Measurements from ENCODE around the gene C1orf198. TPM values are rescaled to one million over a fixed set of nuclear protein-coding genes. Genes with fewer than 3 reads are reported as not detected.

The C1orf198 gene
- polyA plus RNA-seq, 3 donors, result 1.3 to 2.7 (median 1.6) TPM

DNA sequence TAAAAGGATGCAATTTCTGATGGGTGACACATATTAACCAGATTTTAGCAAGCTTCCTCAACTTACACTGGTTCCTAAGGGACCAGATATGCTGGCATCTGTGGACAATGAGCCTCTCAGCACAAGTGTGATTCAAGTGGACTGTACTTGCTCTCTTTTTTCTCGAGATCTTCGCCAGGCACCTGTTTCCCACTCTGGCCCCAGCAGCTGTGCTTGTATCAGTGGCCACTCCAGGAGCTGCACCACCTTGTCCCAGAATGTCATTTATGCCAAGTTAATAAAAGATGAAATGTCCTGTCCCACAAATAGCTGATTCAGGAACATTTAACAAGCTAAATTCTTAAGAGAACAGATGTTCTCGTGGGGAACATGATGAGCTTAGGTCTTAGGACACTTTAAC lies 14.6 kb downstream of the C1orf198 start:
- intact Hi-C loops (cut with micrococcal nuclease), result no loop called here
- Histone ChIP-seq H3K4me1 (ENCODE audit: control insufficient read depth in 1 of 2, insufficient read depth in 2 of 2, low read length in 2 of 2) (no peaks in the 10 kb centered on the region), H3K9ac (ENCODE audit: insufficient read depth, low read length, poor library complexity, severe bottlenecking) (no peak overlapping the region), H3K27ac (ENCODE audit: low read depth in 1 of 2, low read length in 2 of 2) (no peak overlapping the region), H3K4me2 (replicated peaks; ENCODE audit: extremely low read depth, low read length, poor library complexity, severe bottlenecking) (no peak overlapping the region), H3K4me3 (replicated peaks in 1 of 3; ENCODE audit: low read depth in 2 of 3, low read length in 3 of 3) (no peak overlapping the region), H4K20me1 (ENCODE audit: insufficient read depth, low read length) (no peaks in the 10 kb centered on the region), H3K27me3 (ENCODE audit: control insufficient read depth in 2 of 2, insufficient read depth in 2 of 2, low read length in 2 of 2) (no peaks in the 10 kb centered on the region), H2AFZ (ENCODE audit: insufficient read depth, low read depth, low read length, poor library complexity, severe bottlenecking) (no peak overlapping the region), H3K79me2 (ENCODE audit: insufficient read depth, low read length) (no peaks in the 10 kb centered on the region), H3K9me3 (replicated peaks in 1 of 2; ENCODE audit: control insufficient read depth in 1 of 2, insufficient read depth in 1 of 2, low read length in 2 of 2) (no peaks in the 10 kb centered on the region), H3K36me3 (replicated peaks in 1 of 2; ENCODE audit: control insufficient read depth in 1 of 2, insufficient read depth in 2 of 2, low read length in 2 of 2) (no peaks in the 10 kb centered on the region)
- peaks cover 0 to 4% (median 2%) of the 10 kb centered on the region in 7 donors for H3K9me3 Mint-ChIP-seq
- WGBS (ENCODE audit: insufficient coverage), result 100% methylated on average over 3 of the region's 3 CpGs
- TF ChIP-seq, protein P1, sequence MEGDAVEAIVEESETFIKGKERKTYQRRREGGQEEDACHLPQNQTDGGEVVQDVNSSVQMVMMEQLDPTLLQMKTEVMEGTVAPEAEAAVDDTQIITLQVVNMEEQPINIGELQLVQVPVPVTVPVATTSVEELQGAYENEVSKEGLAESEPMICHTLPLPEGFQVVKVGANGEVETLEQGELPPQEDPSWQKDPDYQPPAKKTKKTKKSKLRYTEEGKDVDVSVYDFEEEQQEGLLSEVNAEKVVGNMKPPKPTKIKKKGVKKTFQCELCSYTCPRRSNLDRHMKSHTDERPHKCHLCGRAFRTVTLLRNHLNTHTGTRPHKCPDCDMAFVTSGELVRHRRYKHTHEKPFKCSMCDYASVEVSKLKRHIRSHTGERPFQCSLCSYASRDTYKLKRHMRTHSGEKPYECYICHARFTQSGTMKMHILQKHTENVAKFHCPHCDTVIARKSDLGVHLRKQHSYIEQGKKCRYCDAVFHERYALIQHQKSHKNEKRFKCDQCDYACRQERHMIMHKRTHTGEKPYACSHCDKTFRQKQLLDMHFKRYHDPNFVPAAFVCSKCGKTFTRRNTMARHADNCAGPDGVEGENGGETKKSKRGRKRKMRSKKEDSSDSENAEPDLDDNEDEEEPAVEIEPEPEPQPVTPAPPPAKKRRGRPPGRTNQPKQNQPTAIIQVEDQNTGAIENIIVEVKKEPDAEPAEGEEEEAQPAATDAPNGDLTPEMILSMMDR (IDR thresholded peaks at IDR 0.05), result no peak
- H3K27ac Mint-ChIP-seq, result peak overlapping the region in 1 of 7 donors; percentile 42
- DNase-seq, result no peak
- no peaks in the 10 kb centered on the region for H3K36me3 Mint-ChIP-seq
- H3K27me3 Mint-ChIP-seq (ENCODE audit: low read depth in 3 of 3), result peaks cover 0 to 4% (median 0%) of the 10 kb centered on the region in 3 donors
- no peak overlapping the region for H3K4me3 Mint-ChIP-seq
- H3K4me1 Mint-ChIP-seq, result no peaks in the 10 kb centered on the region

DNA sequence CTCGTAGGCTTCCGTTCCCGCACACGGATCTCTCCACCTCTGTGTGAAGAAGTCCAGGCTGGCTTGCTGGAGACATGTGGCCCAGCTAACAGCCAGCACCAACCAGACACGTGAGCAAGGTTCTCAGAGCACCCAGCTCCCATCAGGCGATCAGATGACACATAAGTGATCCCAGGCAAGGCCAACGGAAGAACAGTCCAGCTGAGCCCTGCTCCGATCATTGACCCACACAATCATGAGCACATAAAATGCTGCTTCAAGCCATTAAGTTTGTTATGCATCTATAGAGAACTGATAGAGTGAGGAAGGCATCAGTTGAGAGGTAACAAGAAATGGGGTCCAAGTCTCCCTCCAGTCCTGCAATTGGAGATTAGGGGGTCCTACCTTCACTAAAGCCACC lies 15.4 kb downstream of the C1orf198 start:
- no peak overlapping the region for H3K4me3 Mint-ChIP-seq
- no peak overlapping the region for H3K4me3 ChIP-seq (replicated peaks in 1 of 3; ENCODE audit: low read depth in 2 of 3, low read length in 3 of 3)
- no peaks in the 10 kb centered on the region for H3K27me3 ChIP-seq (ENCODE audit: control insufficient read depth in 2 of 2, insufficient read depth in 2 of 2, low read length in 2 of 2)
- no peaks in the 10 kb centered on the region for H3K36me3 ChIP-seq (replicated peaks in 1 of 2; ENCODE audit: control insufficient read depth in 1 of 2, insufficient read depth in 2 of 2, low read length in 2 of 2)
- no peak overlapping the region for H3K27ac Mint-ChIP-seq
- peaks cover 0 to 4% (median 2%) of the 10 kb centered on the region in 7 donors for H3K9me3 Mint-ChIP-seq
- no peaks in the 10 kb centered on the region for H3K79me2 ChIP-seq (ENCODE audit: insufficient read depth, low read length)
- no peaks in the 10 kb centered on the region for H3K9me3 ChIP-seq (replicated peaks in 1 of 2; ENCODE audit: control insufficient read depth in 1 of 2, insufficient read depth in 1 of 2, low read length in 2 of 2)
- DNase-seq, result no peak
- H4K20me1 ChIP-seq (ENCODE audit: insufficient read depth, low read length), result no peaks in the 10 kb centered on the region
- WGBS (ENCODE audit: insufficient coverage), result 93% methylated on average over 6 of the region's 8 CpGs
- no peak overlapping the region for H3K4me2 ChIP-seq (replicated peaks; ENCODE audit: extremely low read depth, low read length, poor library complexity, severe bottlenecking)
- H3K4me1 ChIP-seq (ENCODE audit: control insufficient read depth in 1 of 2, insufficient read depth in 2 of 2, low read length in 2 of 2), result no peaks in the 10 kb centered on the region
- no peak overlapping the region for H3K9ac ChIP-seq (ENCODE audit: insufficient read depth, low read length, poor library complexity, severe bottlenecking)
- no peak overlapping the region for H3K27ac ChIP-seq (ENCODE audit: low read depth in 1 of 2, low read length in 2 of 2)
- no peaks in the 10 kb centered on the region for H3K4me1 Mint-ChIP-seq
- H3K36me3 Mint-ChIP-seq, result no peaks in the 10 kb centered on the region
- intact Hi-C loops (cut with micrococcal nuclease), result no loop called here
- TF ChIP-seq, protein P1 (IDR thresholded peaks at IDR 0.05), result no peak
- H2AFZ ChIP-seq (ENCODE audit: insufficient read depth, low read depth, low read length, poor library complexity, severe bottlenecking), result no peak overlapping the region
- H3K27me3 Mint-ChIP-seq (ENCODE audit: low read depth in 3 of 3), result peaks cover 0 to 4% (median 0%) of the 10 kb centered on the region in 3 donors

Measured in CD14-positive monocyte (primary cell).